Measurements from ENCODE around the gene SPANXN5.
"Not testable (repeated sequence)": the region's sequence is repeated elsewhere in the genome, so short reads cannot be mapped to it uniquely, and the experiment has no call there.

SPANXN5 gene

GRCh38 chrX:52797327-52797726 lies at the start of gene SPANXN5:
Gene SPANXN5 (minus strand): TSS chrX:52797427. CDS start chrX:52797348, 79 bp downstream.
- DNase-seq = not testable (repeated sequence)

GRCh38 chrX:52843619-52844018 lies 46.4 kb upstream of the SPANXN5 start:
- not testable (repeated sequence) for DNase-seq

GRCh38 chrX:52839137-52839536 lies 41.9 kb upstream of the SPANXN5 start:
- no peak for DNase-seq

GRCh38 chrX:52830551-52830950 lies 33.3 kb upstream of the SPANXN5 start:
- DNase-seq = no peak

GRCh38 chrX:52824608-52825007 lies 27.4 kb upstream of the SPANXN5 start:
- DNase-seq = no peak

DNA sequence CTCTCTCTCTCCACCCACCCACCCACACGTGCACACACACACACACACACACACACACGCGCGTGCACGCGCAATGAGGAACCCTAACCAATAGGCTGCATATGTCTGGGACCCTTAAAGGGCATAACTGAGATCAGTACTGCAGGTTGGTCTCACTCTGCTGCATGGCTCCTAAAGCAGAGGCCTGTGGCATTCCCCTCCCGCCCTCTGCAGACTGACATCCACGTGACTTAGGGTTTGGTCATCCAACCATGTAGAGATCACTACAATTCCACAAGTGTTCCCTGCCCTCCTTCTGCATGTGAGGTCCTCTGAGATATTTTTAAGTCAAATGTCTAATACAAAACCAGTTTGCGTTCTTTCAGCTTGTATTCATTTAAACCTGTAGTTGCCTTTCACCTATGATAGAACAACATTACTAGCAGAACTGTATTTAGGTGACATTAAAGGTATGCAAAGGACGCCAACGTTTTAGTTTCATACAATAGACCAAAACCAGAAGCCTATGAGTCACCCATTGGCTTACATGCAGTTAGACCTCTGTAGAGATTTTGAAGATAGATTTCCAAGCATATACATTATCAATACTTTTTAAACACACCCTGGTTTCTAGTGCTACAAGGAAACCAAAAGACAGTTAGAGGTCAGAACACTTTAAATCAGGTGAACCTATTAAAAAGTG lies 24.0 kb upstream of the SPANXN5 start:
- DNase-seq = no peak

GRCh38 chrX:52819788-52820187 lies 22.6 kb upstream of the SPANXN5 start:
- DNase-seq = no peak

DNA sequence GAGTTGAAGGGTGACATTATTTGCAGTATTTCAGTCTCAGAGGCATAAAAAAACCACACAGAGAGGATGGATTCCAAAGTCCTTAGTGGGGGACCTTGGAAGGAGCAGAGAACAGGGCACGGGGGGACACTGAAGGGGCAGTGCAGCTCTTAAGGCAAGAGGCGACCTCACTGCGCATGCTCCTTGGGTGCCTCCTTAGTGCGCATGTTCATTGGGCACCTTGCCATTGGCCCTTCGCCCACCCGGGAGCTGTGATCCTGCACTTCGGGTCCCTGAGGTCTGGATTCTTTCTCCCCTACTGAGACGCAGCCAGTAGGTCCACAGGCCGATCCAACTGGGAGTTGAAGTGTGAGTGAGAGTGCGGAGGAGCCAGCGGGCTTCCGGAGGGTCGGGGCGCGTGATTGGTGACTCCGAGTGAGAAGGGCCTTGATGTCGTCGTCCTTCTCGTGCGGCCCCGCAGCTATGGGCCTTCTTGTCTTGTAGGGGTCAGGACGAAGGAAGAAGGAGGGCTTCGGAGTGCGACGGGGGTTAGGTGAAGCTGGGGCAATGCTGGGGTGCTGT lies 13.9 kb upstream of the SPANXN5 start, which contains the start of gene XAGE5:
Gene XAGE5 (plus strand): TSS at position 223 of the 561 bp plus-strand sequence. CDS start 1,280 bp downstream, outside the sequence.
- DNase-seq = peak in 1 of 2 experiments; percentile 24

DNA sequence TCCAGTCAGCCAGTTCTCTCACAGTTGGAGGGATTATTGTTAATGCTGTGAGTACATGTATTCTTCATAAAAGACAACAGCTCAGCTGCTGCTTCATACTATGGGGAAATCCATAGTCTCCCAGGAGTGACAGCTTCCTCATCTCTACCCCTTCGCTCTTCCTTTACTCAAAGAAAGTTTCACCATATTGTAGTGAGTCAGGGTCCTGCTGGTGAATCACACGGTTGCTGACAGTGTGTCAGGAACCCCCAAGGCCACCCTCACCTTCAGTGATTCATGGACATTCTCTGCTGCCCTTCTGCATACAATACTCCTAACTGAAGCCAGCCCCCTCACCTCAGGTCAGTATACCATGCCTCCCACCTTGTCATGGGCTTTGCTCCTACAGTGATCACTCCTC lies 7.6 kb upstream of the SPANXN5 start:
- not testable (repeated sequence) for DNase-seq

DNA sequence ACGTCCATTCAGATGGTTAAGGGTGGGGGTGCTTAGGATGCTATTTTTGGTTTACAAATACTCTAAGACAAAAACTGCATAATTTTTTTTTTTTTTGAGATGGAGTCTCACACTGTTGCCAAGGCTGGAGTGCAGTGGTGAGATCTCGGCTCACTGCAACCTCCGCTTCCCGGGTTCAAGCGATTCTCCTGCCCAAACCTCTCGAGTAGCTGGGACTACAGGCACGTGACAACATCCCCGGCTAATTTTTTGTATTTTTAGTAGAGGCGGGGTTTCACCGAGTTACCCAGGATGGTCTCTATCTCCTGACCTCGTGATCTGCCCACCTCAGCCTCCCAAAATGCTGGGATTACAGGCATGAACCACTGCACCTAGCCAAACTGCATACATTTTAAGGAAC lies 23.7 kb downstream of the SPANXN5 start:
- DNase-seq = not testable (repeated sequence)

GRCh38 chrX:52765983-52766382 lies 31.2 kb downstream of the SPANXN5 start:
- not testable (repeated sequence) for DNase-seq

GRCh38 chrX:52750952-52751351 lies 46.3 kb downstream of the SPANXN5 start, which contains the start of gene SSX2B:
Gene SSX2B (plus strand): TSS chrX:52751252. CDS start chrX:52752681, 1,429 bp downstream.
- DNase-seq = not testable (repeated sequence)

Measured in NCI-H446 (cell line).